DND-41 (cell line): ENCODE results near the gene OSBP2.

Experiments used
- ATAC-seq: fragments of 200-7000 bp; cut with Tn5 transposase; 3 replicates; pipeline ENCODE4 v1.9.1; 2021; ENCODE audit warnings: low read depth; ENCODE audit not compliant: insufficient read depth
- DNase-seq: peaks from one replicate; pipeline ENCODE4 v3.0.0-alpha.2; 2020
- H2AFZ ChIP-seq: 2 replicates; pipeline ENCODE4 v1.6.0; 2012; ENCODE audit warnings: low read depth, low read length
- H3K27ac ChIP-seq: 2 replicates; pipeline ENCODE4 v1.5.1; 2012; ENCODE audit warnings: low read length, inconsistent platforms
- H3K27me3 ChIP-seq: fragments of 200-600 bp; sonication (generic); 2 replicates; pipeline ENCODE4 v1.6.0; 2012; ENCODE audit warnings: low read length, mild to moderate bottlenecking, inconsistent platforms; ENCODE audit not compliant: insufficient read depth, poor library complexity
- H3K36me3 ChIP-seq: 2 replicates; pipeline ENCODE4 v1.5.1; 2012; ENCODE audit warnings: low read length, inconsistent platforms; ENCODE audit not compliant: insufficient read depth
- H3K4me1 ChIP-seq: 2 replicates; pipeline ENCODE4 v1.5.1; 2012; ENCODE audit warnings: mild to moderate bottlenecking, low read length; ENCODE audit not compliant: insufficient read depth
- H3K4me2 ChIP-seq: 2 replicates; pipeline ENCODE4 v1.6.0; 2012; ENCODE audit warnings: mild to moderate bottlenecking, moderate library complexity, low read length, inconsistent platforms; ENCODE audit not compliant: insufficient read depth
- H3K4me3 ChIP-seq, 2 experiments: fragments of 200-600 bp in 1 of 2; shearing (Covaris generic) in 1 of 2; 2 replicates each; pipeline ENCODE4 v1.5.1; 2012 to 2016; ENCODE audit warnings: inconsistent platforms in 2 of 2, low read length in 2 of 2, mild to moderate bottlenecking in 2 of 2, low read depth in 1 of 2, moderate library complexity in 1 of 2
- H3K79me2 ChIP-seq: 2 replicates; pipeline ENCODE4 v1.6.0; 2012; ENCODE audit warnings: low read length, inconsistent platforms; ENCODE audit not compliant: insufficient read depth
- H3K9ac ChIP-seq: 2 replicates; pipeline ENCODE4 v1.6.0; 2012; ENCODE audit warnings: low read depth, mild to moderate bottlenecking, inconsistent platforms, low read length, moderate library complexity
- H3K9me3 ChIP-seq: 2 replicates; pipeline ENCODE4 v1.5.1; 2012; ENCODE audit warnings: low read length, moderate library complexity, mild to moderate bottlenecking, inconsistent platforms; ENCODE audit not compliant: insufficient read depth, severe bottlenecking
- H4K20me1 ChIP-seq: 2 replicates; pipeline ENCODE4 v1.6.0; 2012; ENCODE audit warnings: low read length; ENCODE audit not compliant: insufficient read depth
- CTCF ChIP-seq: IDR thresholded peaks from 2 replicates; pipeline ENCODE4 v1.5.1; 2012; ENCODE audit warnings: borderline replicate concordance, low read length, moderate library complexity, mild to moderate bottlenecking; ENCODE audit not compliant: poor library complexity, severe bottlenecking; ENCODE audit errors: extremely low read depth
- EZH2 ChIP-seq: IDR thresholded peaks from 3 replicates; pipeline ENCODE4 v1.6.1; 2012; ENCODE audit warnings: borderline replicate concordance, low read depth, mild to moderate bottlenecking, moderate library complexity, low read length, inconsistent platforms; ENCODE audit not compliant: severe bottlenecking

The OSBP2 gene

GRCh38 chr22:30940685-30941362 is 246.2 kb downstream of the OSBP2 start:
- no peak overlapping the region for H2AFZ ChIP-seq
- no peak overlapping the region for H3K4me3 ChIP-seq
- H3K27ac ChIP-seq: no peak overlapping the region
- H3K27me3 ChIP-seq: no peaks in the 10 kb centered on the region
- no peaks in the 10 kb centered on the region; the same call in 1 of the 2 replicates for H4K20me1 ChIP-seq
- no peak overlapping the region for H3K4me2 ChIP-seq
- H3K79me2 ChIP-seq: no peaks in the 10 kb centered on the region
- DNase-seq (no peak), ATAC-seq (no peak)
- H3K9me3 ChIP-seq: no peaks in the 10 kb centered on the region
- H3K36me3 ChIP-seq: peaks cover 86% of the 10 kb centered on the region
- H3K4me1 ChIP-seq: no peaks in the 10 kb centered on the region
- H3K9ac ChIP-seq: no peak overlapping the region
- TF ChIP-seq CTCF (no peak), EZH2 (no peak)

- Histone ChIP-seq H3K4me3 (no peak overlapping the region), H3K4me2 (no peak overlapping the region), H2AFZ (no peak overlapping the region), H4K20me1 (no peaks in the 10 kb centered on the region; the same call in 1 of the 2 replicates), H3K9ac (no peak overlapping the region), H3K79me2 (no peaks in the 10 kb centered on the region), H3K36me3 (peaks cover 86% of the 10 kb centered on the region), H3K27ac (no peak overlapping the region), H3K9me3 (no peaks in the 10 kb centered on the region), H3K4me1 (no peaks in the 10 kb centered on the region), H3K27me3 (no peaks in the 10 kb centered on the region)
- no peak for DNase-seq
- TF ChIP-seq CTCF: no peak
- no peak for ATAC-seq
These were observed 246.7 kb downstream of the OSBP2 start for GRCh38 chr22:30941363-30941740.

GRCh38 chr22:30943368-30943767 is 248.7 kb downstream of the OSBP2 start:
- no peaks in the 10 kb centered on the region for H3K79me2 ChIP-seq
- no peaks in the 10 kb centered on the region for H3K9me3 ChIP-seq
- no peaks in the 10 kb centered on the region; the same call in 1 of the 2 replicates for H4K20me1 ChIP-seq
- ATAC-seq: peak; percentile 72
- no peaks in the 10 kb centered on the region for H3K4me1 ChIP-seq
- no peak overlapping the region for H3K27ac ChIP-seq
- peak; percentile 27 for DNase-seq
- peaks cover 88% of the 10 kb centered on the region for H3K36me3 ChIP-seq
- H2AFZ ChIP-seq: no peak overlapping the region
- H3K9ac ChIP-seq: no peak overlapping the region
- H3K4me2 ChIP-seq: no peak overlapping the region
- no peak overlapping the region for H3K4me3 ChIP-seq
- H3K27me3 ChIP-seq: no peaks in the 10 kb centered on the region
- no peak for TF ChIP-seq EZH2
- no peak for TF ChIP-seq CTCF

- Histone ChIP-seq H3K4me3 (no peak overlapping the region), H3K36me3 (peaks cover 91% of the 10 kb centered on the region), H3K79me2 (no peaks in the 10 kb centered on the region), H3K27me3 (no peaks in the 10 kb centered on the region), H3K9ac (no peak overlapping the region), H3K4me2 (no peak overlapping the region), H3K9me3 (no peaks in the 10 kb centered on the region), H2AFZ (no peak overlapping the region), H3K4me1 (no peaks in the 10 kb centered on the region), H3K27ac (no peak overlapping the region), H4K20me1 (no peaks in the 10 kb centered on the region; the same call in 1 of the 2 replicates)
- TF ChIP-seq CTCF: no peak
- ATAC-seq (no peak), DNase-seq (no peak)
These were observed 250.3 kb downstream of the OSBP2 start for GRCh38 chr22:30944986-30945385.
